ENCODE results near the gene SAE1. TPM values are rescaled to one million over a fixed set of nuclear protein-coding genes. Genes with fewer than 3 reads are reported as not detected.

Gene SAE1
- total RNA-seq, 1 experiment from 2014 or later = 234 TPM

- Histone ChIP-seq H3K27ac (ENCODE audit: insufficient read length, low read depth, low read length) (no peak overlapping the region), H2BK20ac (ENCODE audit: low read depth, low read length, poor library complexity, severe bottlenecking) (no peak overlapping the region), H4K91ac (ENCODE audit: insufficient read length, low read depth, low read length) (no peak overlapping the region), H3K27me3 (ENCODE audit: insufficient read depth, low read length) (no peaks in the 10 kb centered on the region), H3K9ac (ENCODE audit: extremely low read depth, insufficient read length, low read length) (no peak overlapping the region), H3K23me2 (ENCODE audit: insufficient read length, low read depth, low read length, poor library complexity, severe bottlenecking) (peaks cover 4% of the 10 kb centered on the region), H3K56ac (ENCODE audit: insufficient read length, low read depth, low read length) (no peak overlapping the region), H3K79me1 (ENCODE audit: insufficient read depth, low read depth, low read length, poor library complexity, severe bottlenecking) (peaks cover 5% of the 10 kb centered on the region), H2AFZ (ENCODE audit: low read length) (no peak overlapping the region), H4K8ac (replicated peaks; ENCODE audit: insufficient read length, low read depth, low read length) (no peak overlapping the region), H3K79me2 (ENCODE audit: insufficient read depth, low read length) (peaks cover 26% of the 10 kb centered on the region; the same call in 1 of the 2 replicates), H3K9me3 (ENCODE audit: control insufficient read depth, low read depth, low read length) (no peaks in the 10 kb centered on the region), H3K4me2 (ENCODE audit: insufficient read depth, insufficient read length, low read length) (no peak overlapping the region), H2AK5ac (ENCODE audit: insufficient read length, low read length) (no peak overlapping the region), H3K14ac (ENCODE audit: insufficient read depth, low read length) (no peak overlapping the region), H3K18ac (ENCODE audit: insufficient read length, low read depth, low read length) (no peak overlapping the region), H4K5ac (ENCODE audit: insufficient read length, low read depth, low read length) (no peak overlapping the region), H3K4me1 (ENCODE audit: insufficient read depth, low read length) (peaks cover 11% of the 10 kb centered on the region), H2BK5ac (ENCODE audit: insufficient read length, low read length) (no peak overlapping the region), H2BK12ac (ENCODE audit: insufficient read length, low read depth, low read length) (no peak overlapping the region), H3K4ac (ENCODE audit: low read depth, low read length) (no peak overlapping the region), H3T11ph (ENCODE audit: low read length) (no peak overlapping the region), H4K20me1 (ENCODE audit: control insufficient read depth, insufficient read depth, insufficient read length) (no peaks in the 10 kb centered on the region), H2BK120ac (ENCODE audit: low read depth, low read length, poor library complexity, severe bottlenecking) (no peak overlapping the region), H2BK15ac (ENCODE audit: low read depth, low read length) (no peak overlapping the region), H3K23ac (ENCODE audit: insufficient read length, low read depth, low read length) (no peak overlapping the region)
- H3K27ac Mint-ChIP-seq = no peak overlapping the region
- H3K36me3 Mint-ChIP-seq (ENCODE audit: insufficient read depth in 1 of 3, low read depth in 3 of 3) = peaks cover 9 to 37% (median 28%) of the 10 kb centered on the region in 3 experiments; a peak in 6 of 7 replicates
- H3K4me3 Mint-ChIP-seq = no peak overlapping the region; a peak in 1 of 5 replicates
- TF ChIP-seq CTCF (conservative IDR thresholded peaks at IDR 0.05) = no peak
- no CpG with 5 or more reads among the region's 9 CpGs for WGBS (ENCODE audit: extremely low coverage, insufficient read length, low lambda C conversion rate)
- no peaks in the 10 kb centered on the region for H3K27me3 Mint-ChIP-seq (ENCODE audit: low read depth)
- peaks cover 39 to 47% of the 10 kb centered on the region in 2 experiments for H3K4me1 Mint-ChIP-seq
- DNase-seq = no peak
- H3K9me3 Mint-ChIP-seq = no peaks in the 10 kb centered on the region
Observed at GRCh38 chr19:47104680-47105079, 26.0 kb upstream of the SAE1 start.

Measured in H9 (cell line).